Choroid plexus epithelial cell (primary cell): ENCODE results near the gene PTH2.

ENCODE experiments used
- DNase-seq: peaks from one replicate; pipeline ENCODE4 v3.0.0-alpha.2; 2010; ENCODE audit warnings: low read depth
- H3K4me3 ChIP-seq: 2 replicates; pipeline ENCODE4 v1.5.1; 2011; ENCODE audit warnings: low read depth, mild to moderate bottlenecking, control low read depth, low read length, moderate library complexity
- CTCF ChIP-seq: conservative IDR thresholded peaks from 2 replicates; pipeline ENCODE4 v1.5.1; 2011; ENCODE audit warnings: low read depth, mild to moderate bottlenecking, control low read depth, inconsistent platforms, low read length, moderate library complexity

Gene PTH2

GRCh38 chr19:49425178-49425577 is 1.9 kb upstream of the PTH2 start, which contains the start of gene GFY:
Gene GFY, plus strand, starts transcription at chr19:49425388. Its CDS starts 1,043 bp downstream, at chr19:49426431.
- H3K4me3 ChIP-seq: no peak within 1 kb of the TSS
- no peak for TF ChIP-seq CTCF

GRCh38 chr19:49423985-49424303 is 703 bp upstream of the PTH2 start:
- H3K4me3 ChIP-seq: no peak overlapping the region
- TF ChIP-seq CTCF: no peak
- no peak for DNase-seq

More at GRCh38 chr19:49425178-49425577, 1.9 kb upstream of the PTH2 start, which contains the start of gene GFY:
- no peak for DNase-seq

- DNase-seq: peak; percentile 20
- H3K4me3 ChIP-seq: no peak overlapping the region
- TF ChIP-seq CTCF: peak; percentile 39
Observed at GRCh38 chr19:49422407-49423070, 702 bp downstream of the PTH2 start.

GRCh38 chr19:49421878-49422202 is 1.4 kb downstream of the PTH2 start:
- no peak for TF ChIP-seq CTCF
- H3K4me3 ChIP-seq: no peak overlapping the region
- DNase-seq: no peak

- TF ChIP-seq CTCF: no peak
- peak; percentile 55 for DNase-seq
- no peak overlapping the region for H3K4me3 ChIP-seq
Observed at GRCh38 chr19:49421039-49421877, 2.0 kb downstream of the PTH2 start.

GRCh38 chr19:49420227-49420626 is 3.0 kb downstream of the PTH2 start:
- H3K4me3 ChIP-seq: no peak overlapping the region
- no peak for TF ChIP-seq CTCF
- DNase-seq: no peak
